DOHH2 (cell line): ENCODE data around the gene CYCS.

ENCODE experiments used
- H3F3A ChIP-seq: fragments of 200-600 bp; sonication (generic), shearing (Covaris generic); 2 replicates; pipeline ENCODE4 v1.6.0; 2016; ENCODE audit warnings: antibody characterized with exemption, mild to moderate bottlenecking; ENCODE audit not compliant: control insufficient read depth, insufficient read depth
- H3K27ac ChIP-seq: fragments of 200-600 bp; sonication (generic); 2 replicates; pipeline ENCODE4 v1.5.1; 2014; ENCODE audit warnings: low read depth, mild to moderate bottlenecking, low read length, moderate library complexity
- H3K27me3 ChIP-seq: fragments of 200-600 bp; sonication (generic); 2 replicates; pipeline ENCODE4 v1.6.1; 2014; ENCODE audit warnings: mild to moderate bottlenecking, low read length, mixed read lengths; ENCODE audit not compliant: control insufficient read depth
- H3K36me3 ChIP-seq: fragments of 200-600 bp; sonication (generic); 2 replicates; pipeline ENCODE4 v1.6.1; 2014; ENCODE audit warnings: mild to moderate bottlenecking, low read length, moderate library complexity, mixed read lengths; ENCODE audit not compliant: control insufficient read depth
- H3K4me1 ChIP-seq: fragments of 200-600 bp; sonication (generic); 2 replicates; pipeline ENCODE4 v1.6.1; 2014; ENCODE audit warnings: mild to moderate bottlenecking, low read length, mixed read lengths; ENCODE audit not compliant: control insufficient read depth
- H3K4me2 ChIP-seq: fragments of 200-600 bp; sonication (generic); 2 replicates; pipeline ENCODE4 v1.6.0; 2014; ENCODE audit warnings: mild to moderate bottlenecking, low read length, moderate library complexity
- H3K4me3 ChIP-seq: fragments of 200-600 bp; sonication (generic); 2 replicates; pipeline ENCODE4 v1.5.1; 2014; ENCODE audit warnings: mild to moderate bottlenecking, low read length, mixed read lengths
- H3K79me2 ChIP-seq: fragments of 200-600 bp; sonication (generic); 2 replicates; pipeline ENCODE4 v1.6.1; 2014; ENCODE audit warnings: mild to moderate bottlenecking, low read length, mixed read lengths; ENCODE audit not compliant: control insufficient read depth
- H3K9me2 ChIP-seq: fragments of 200-600 bp; sonication (generic); replicated peaks from 2 replicates; pipeline ENCODE4 v1.6.1; 2014; ENCODE audit warnings: mild to moderate bottlenecking, low read length, mixed read lengths; ENCODE audit not compliant: control insufficient read depth
- H3K9me3 ChIP-seq: fragments of 200-600 bp; sonication (generic); 2 replicates; pipeline ENCODE4 v1.6.1; 2014; ENCODE audit warnings: antibody characterized with exemption, low read length, mixed read lengths; ENCODE audit not compliant: control insufficient read depth, insufficient read depth
- H4K20me1 ChIP-seq: fragments of 200-600 bp; sonication (generic); 2 replicates; pipeline ENCODE4 v1.6.0; 2014; ENCODE audit warnings: low read depth, mild to moderate bottlenecking, antibody characterized with exemption, low read length, moderate library complexity; ENCODE audit not compliant: control insufficient read depth, insufficient read depth
- EZH2phosphoT487 ChIP-seq: fragments of 200-600 bp; sonication (generic); IDR thresholded peaks from 2 replicates; pipeline ENCODE4 v1.6.1; 2017; ENCODE audit warnings: borderline replicate concordance, mild to moderate bottlenecking, antibody characterized with exemption, low read length, moderate library complexity, mixed read lengths
- TF ChIP-seq, protein P1 (sequence below): fragments of 200-600 bp; sonication (generic); IDR thresholded peaks from one replicate; pipeline ENCODE4 v1.5.1; 2014; ENCODE audit warnings: antibody characterized with exemption, mild to moderate bottlenecking, low read depth, low read length; ENCODE audit not compliant: poor library complexity, severe bottlenecking

The CYCS gene

DNA sequence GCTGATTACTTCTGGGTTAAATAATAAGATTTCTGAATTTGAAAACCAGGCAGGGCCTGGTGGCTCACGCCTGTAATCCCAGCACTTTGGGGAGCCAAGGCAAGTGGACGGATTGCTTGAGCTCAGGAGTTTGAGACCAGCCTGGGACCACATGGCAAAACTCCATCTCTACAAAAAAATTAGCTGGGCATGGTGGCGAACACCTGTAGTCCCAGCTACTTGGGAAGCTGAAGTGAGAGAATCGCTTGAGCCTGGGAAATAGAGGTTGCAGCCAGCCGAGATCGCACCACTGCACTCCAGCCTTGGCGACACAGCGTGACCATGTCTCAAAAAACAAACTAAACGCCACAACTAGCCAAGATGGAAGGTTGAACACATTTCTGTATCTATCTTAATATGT, 3.5 kb downstream of the CYCS start:
- H3K9me3 ChIP-seq: no peaks in the 10 kb centered on the region
- no peak overlapping the region; the same call in 1 of the 2 replicates for H3K4me2 ChIP-seq
- peaks cover 56% of the 10 kb centered on the region for H3K79me2 ChIP-seq
- H3K27me3 ChIP-seq: no peaks in the 10 kb centered on the region
- H3K9me2 ChIP-seq: no peaks in the 10 kb centered on the region
- no peak overlapping the region for H3K4me3 ChIP-seq
- no peak overlapping the region for H3K27ac ChIP-seq
- H3K4me1 ChIP-seq: peaks cover 74% of the 10 kb centered on the region
- H3K36me3 ChIP-seq: peaks cover 64% of the 10 kb centered on the region
- H4K20me1 ChIP-seq: peaks cover 58% of the 10 kb centered on the region
- peaks cover 58% of the 10 kb centered on the region for H3F3A ChIP-seq
- TF ChIP-seq, protein P1, sequence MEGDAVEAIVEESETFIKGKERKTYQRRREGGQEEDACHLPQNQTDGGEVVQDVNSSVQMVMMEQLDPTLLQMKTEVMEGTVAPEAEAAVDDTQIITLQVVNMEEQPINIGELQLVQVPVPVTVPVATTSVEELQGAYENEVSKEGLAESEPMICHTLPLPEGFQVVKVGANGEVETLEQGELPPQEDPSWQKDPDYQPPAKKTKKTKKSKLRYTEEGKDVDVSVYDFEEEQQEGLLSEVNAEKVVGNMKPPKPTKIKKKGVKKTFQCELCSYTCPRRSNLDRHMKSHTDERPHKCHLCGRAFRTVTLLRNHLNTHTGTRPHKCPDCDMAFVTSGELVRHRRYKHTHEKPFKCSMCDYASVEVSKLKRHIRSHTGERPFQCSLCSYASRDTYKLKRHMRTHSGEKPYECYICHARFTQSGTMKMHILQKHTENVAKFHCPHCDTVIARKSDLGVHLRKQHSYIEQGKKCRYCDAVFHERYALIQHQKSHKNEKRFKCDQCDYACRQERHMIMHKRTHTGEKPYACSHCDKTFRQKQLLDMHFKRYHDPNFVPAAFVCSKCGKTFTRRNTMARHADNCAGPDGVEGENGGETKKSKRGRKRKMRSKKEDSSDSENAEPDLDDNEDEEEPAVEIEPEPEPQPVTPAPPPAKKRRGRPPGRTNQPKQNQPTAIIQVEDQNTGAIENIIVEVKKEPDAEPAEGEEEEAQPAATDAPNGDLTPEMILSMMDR: no peak
- no peak for TF ChIP-seq EZH2phosphoT487

GRCh38 chr7:25119102-25119501, 6.0 kb downstream of the CYCS start:
- Histone ChIP-seq H3K79me2 (peaks cover 42% of the 10 kb centered on the region), H3F3A (peaks cover 66% of the 10 kb centered on the region)

DNA sequence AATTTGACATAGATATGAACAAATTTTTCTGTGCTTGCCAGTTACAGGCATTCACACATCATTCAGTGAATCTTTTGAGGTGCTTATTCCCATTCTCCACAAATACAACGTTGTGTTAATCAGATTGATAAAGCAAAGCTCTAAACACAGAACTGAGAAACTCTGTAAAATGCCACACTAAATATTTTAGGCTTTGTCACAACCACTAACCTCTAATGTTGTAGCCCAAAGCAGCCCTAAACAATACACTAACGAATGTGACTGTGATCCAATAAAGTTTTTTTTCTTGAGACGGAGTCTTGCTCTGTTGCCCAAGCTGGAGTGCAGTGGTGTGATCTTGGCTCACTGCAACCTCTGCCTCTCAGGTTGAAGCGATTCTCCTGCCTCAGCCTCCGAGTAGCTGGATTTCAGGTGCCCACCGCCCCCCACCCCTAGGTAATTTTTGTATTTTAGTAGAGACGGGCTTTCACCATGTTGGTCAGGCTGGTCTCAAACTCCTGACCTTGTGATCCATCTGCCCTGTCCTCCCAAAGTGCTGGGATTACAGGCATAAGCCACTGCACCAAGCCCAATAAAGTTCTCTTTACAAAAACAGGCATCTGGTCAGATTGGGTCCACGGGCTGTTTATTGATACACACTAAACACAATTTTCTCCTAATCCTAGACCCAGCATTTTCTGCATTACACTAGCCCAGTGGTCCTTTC, 6.9 kb downstream of the CYCS start:
- peaks cover 60% of the 10 kb centered on the region for H3F3A ChIP-seq
- peaks cover 47% of the 10 kb centered on the region for H3K36me3 ChIP-seq
- H3K4me1 ChIP-seq: peaks cover 59% of the 10 kb centered on the region
- H4K20me1 ChIP-seq: peaks cover 46% of the 10 kb centered on the region
- H3K27me3 ChIP-seq: no peaks in the 10 kb centered on the region
- H3K79me2 ChIP-seq: peaks cover 34% of the 10 kb centered on the region
- no peaks in the 10 kb centered on the region for H3K9me3 ChIP-seq
- no peak overlapping the region for H3K4me3 ChIP-seq
- peak overlapping the region; percentile 41 for H3K4me2 ChIP-seq
- no peaks in the 10 kb centered on the region for H3K9me2 ChIP-seq
- H3K27ac ChIP-seq: no peak overlapping the region
- TF ChIP-seq, protein P1: no peak
- TF ChIP-seq EZH2phosphoT487: no peak

More at GRCh38 chr7:25119102-25119501, 6.0 kb downstream of the CYCS start:
- no peaks in the 10 kb centered on the region for H3K9me2 ChIP-seq
- TF ChIP-seq, protein P1: no peak
- TF ChIP-seq EZH2phosphoT487: no peak
- no peak overlapping the region for H3K27ac ChIP-seq
- H3K36me3 ChIP-seq: peaks cover 56% of the 10 kb centered on the region
- no peaks in the 10 kb centered on the region for H3K9me3 ChIP-seq
- H3K4me2 ChIP-seq: peak overlapping the region; percentile 15; the same call in 1 of the 2 replicates
- H4K20me1 ChIP-seq: peaks cover 52% of the 10 kb centered on the region
- peaks cover 66% of the 10 kb centered on the region for H3K4me1 ChIP-seq
- H3K27me3 ChIP-seq: no peaks in the 10 kb centered on the region
- H3K4me3 ChIP-seq: no peak overlapping the region
